Panc1 (cell line): ENCODE data around the gene TBCE. TPM values are rescaled to one million over a fixed set of nuclear protein-coding genes. Genes with fewer than 3 reads are reported as not detected.

Source experiments
- ATAC-seq: fragments of 200-7000 bp; cut with Tn5 transposase; 2 replicates; pipeline ENCODE4 v1.9.1; 2020; ENCODE audit warnings: mild to moderate bottlenecking, moderate library complexity
- BruUV-seq: library from RNA; stranded (reverse); fragments of 400-500 nt; replicated peaks from 2 replicates; lab custom pipeline; 2021; lab: Mats Ljungman, UMichigan
- CTCF ChIA-PET: fragments of 300-600 bp; sonication (Branson Sonifier 250); formaldehyde crosslinking; loops from one replicate; lab custom pipeline; 2022; ENCODE audit warnings: antibody characterized with exemption; lab: Charles Lee
- POLR2A ChIA-PET: fragments of 300-600 bp; sonication (Branson Sonifier 250); formaldehyde crosslinking; loops from one replicate; lab custom pipeline; 2022; ENCODE audit warnings: antibody characterized with exemption; lab: Charles Lee
- DNase-seq: peaks from one replicate; pipeline ENCODE4 v3.0.0-alpha.2; 2010; ENCODE audit warnings: low read depth, low spot score
- H3K27ac ChIP-seq: 2 replicates; pipeline ENCODE4 v1.5.1; 2011; ENCODE audit warnings: mild to moderate bottlenecking, low read length, inconsistent platforms
- H3K27me3 ChIP-seq: fragments of 200-500 bp; sonication (Bioruptor generic); 2 replicates; pipeline ENCODE4 v1.6.0; 2014; ENCODE audit warnings: low read length, inconsistent platforms; ENCODE audit not compliant: control insufficient read depth, insufficient read depth
- H3K36me3 ChIP-seq: fragments of 200-500 bp; sonication (Bioruptor generic); 2 replicates; pipeline ENCODE4 v1.5.1; 2014; ENCODE audit warnings: inconsistent platforms, mild to moderate bottlenecking, low read length, moderate library complexity; ENCODE audit not compliant: control insufficient read depth, insufficient read depth
- H3K4me1 ChIP-seq: 2 replicates; pipeline ENCODE4 v1.5.1; 2011; ENCODE audit warnings: inconsistent platforms, mild to moderate bottlenecking, low read length, moderate library complexity; ENCODE audit not compliant: control insufficient read depth, insufficient read depth
- H3K4me3 ChIP-seq, 2 experiments: 2 replicates each; pipeline ENCODE4 v1.5.1; 2011 to 2012; ENCODE audit warnings: low read depth in 2 of 2, low read length in 2 of 2, mild to moderate bottlenecking in 2 of 2, inconsistent platforms in 1 of 2, moderate library complexity in 1 of 2
- H3K9me3 ChIP-seq: fragments of 200-500 bp; sonication (Bioruptor generic); 2 replicates; pipeline ENCODE4 v1.5.1; 2014; ENCODE audit warnings: low read depth, mild to moderate bottlenecking, inconsistent platforms, low read length, moderate library complexity; ENCODE audit not compliant: control insufficient read depth, insufficient read depth
- CTCF ChIP-seq: fragments of 450-650 bp; IDR thresholded peaks from 2 replicates; pipeline ENCODE4 v1.5.1; 2017; ENCODE audit warnings: mild to moderate bottlenecking
- POLR2AphosphoS5 ChIP-seq: IDR thresholded peaks from 2 replicates; pipeline ENCODE4 v1.6.1; 2012; ENCODE audit warnings: mild to moderate bottlenecking, low read depth, low read length, moderate library complexity
- SIN3A ChIP-seq: IDR thresholded peaks from 2 replicates; pipeline ENCODE4 v1.6.1; 2012; ENCODE audit warnings: low read depth, mild to moderate bottlenecking, low read length, moderate library complexity, borderline replicate concordance; ENCODE audit not compliant: insufficient read depth
- in situ Hi-C: cut with HindIII; loops from 2 replicates; pipeline ENCODE4 v1.10.0; 2016; ENCODE audit warnings: low sequenced_read_pairs, low pct_unique_long_range_greater_than_20kb
- intact Hi-C: fragments of 100-400 bp; cut with micrococcal nuclease; formaldehyde crosslinking; loops from one replicate; pipeline ENCODE4 v1.10.0; 2022; ENCODE audit not compliant: unreplicated experiment
- total RNA-seq: library from RNA; stranded (reverse); gene quantifications from one replicate; pipeline ENCODE4 v1.2.1, GENCODE V29; 2021; ENCODE audit not compliant: unreplicated experiment
- TF ChIP-seq, protein P1 (sequence below), 2 experiments: IDR thresholded peaks; 2 replicates each; pipeline ENCODE4 v1.6.1; 2011 to 2012; ENCODE audit warnings: low read depth in 2 of 2, control low read depth in 1 of 2, low read length in 1 of 2, mild to moderate bottlenecking in 1 of 2, moderate library complexity in 1 of 2; ENCODE audit not compliant: insufficient read depth in 1 of 2

Gene TBCE
- total RNA-seq, 1 experiment from 2014 or later = 72.0 TPM

- Histone ChIP-seq H3K36me3 (peaks cover 35% of the 10 kb centered on the region), H3K27ac (no peak overlapping the region), H3K27me3 (no peaks in the 10 kb centered on the region), H3K4me3 (no peak overlapping the region), H3K4me1 (no peaks in the 10 kb centered on the region), H3K9me3 (no peaks in the 10 kb centered on the region)
- in situ Hi-C loops (no loop called here), intact Hi-C loops (no loop called here)
- no TSS peak for BruUV-seq
- ATAC-seq (no peak), DNase-seq (no peak)
- TF ChIP-seq, protein P1, sequence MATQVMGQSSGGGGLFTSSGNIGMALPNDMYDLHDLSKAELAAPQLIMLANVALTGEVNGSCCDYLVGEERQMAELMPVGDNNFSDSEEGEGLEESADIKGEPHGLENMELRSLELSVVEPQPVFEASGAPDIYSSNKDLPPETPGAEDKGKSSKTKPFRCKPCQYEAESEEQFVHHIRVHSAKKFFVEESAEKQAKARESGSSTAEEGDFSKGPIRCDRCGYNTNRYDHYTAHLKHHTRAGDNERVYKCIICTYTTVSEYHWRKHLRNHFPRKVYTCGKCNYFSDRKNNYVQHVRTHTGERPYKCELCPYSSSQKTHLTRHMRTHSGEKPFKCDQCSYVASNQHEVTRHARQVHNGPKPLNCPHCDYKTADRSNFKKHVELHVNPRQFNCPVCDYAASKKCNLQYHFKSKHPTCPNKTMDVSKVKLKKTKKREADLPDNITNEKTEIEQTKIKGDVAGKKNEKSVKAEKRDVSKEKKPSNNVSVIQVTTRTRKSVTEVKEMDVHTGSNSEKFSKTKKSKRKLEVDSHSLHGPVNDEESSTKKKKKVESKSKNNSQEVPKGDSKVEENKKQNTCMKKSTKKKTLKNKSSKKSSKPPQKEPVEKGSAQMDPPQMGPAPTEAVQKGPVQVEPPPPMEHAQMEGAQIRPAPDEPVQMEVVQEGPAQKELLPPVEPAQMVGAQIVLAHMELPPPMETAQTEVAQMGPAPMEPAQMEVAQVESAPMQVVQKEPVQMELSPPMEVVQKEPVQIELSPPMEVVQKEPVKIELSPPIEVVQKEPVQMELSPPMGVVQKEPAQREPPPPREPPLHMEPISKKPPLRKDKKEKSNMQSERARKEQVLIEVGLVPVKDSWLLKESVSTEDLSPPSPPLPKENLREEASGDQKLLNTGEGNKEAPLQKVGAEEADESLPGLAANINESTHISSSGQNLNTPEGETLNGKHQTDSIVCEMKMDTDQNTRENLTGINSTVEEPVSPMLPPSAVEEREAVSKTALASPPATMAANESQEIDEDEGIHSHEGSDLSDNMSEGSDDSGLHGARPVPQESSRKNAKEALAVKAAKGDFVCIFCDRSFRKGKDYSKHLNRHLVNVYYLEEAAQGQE (IDR thresholded peaks at IDR 0.05; ENCODE audit: insufficient read depth in 1 of 2, low read depth in 2 of 2, low read length in 1 of 2) = no peak
- TF ChIP-seq SIN3A = no peak
- ChIA-PET POLR2A (interaction anchor here (0.5 kb wide), 1 partner anchor 43 kb away, joined by 4 read pairs; no protein-coding TSS in a partner anchor), CTCF (no interaction called here)
These were observed 83.2 kb downstream of the TBCE start for GRCh38 chr1:235450433-235450832.

GRCh38 chr1:235450886-235451483, 83.8 kb downstream of the TBCE start:
- POLR2A ChIA-PET = interaction anchor here (0.7 kb wide), 1 partner anchor 150 kb away, joined by 7 read pairs; no protein-coding TSS in a partner anchor
- CTCF ChIA-PET = no interaction called here
- H3K9me3 ChIP-seq = no peaks in the 10 kb centered on the region
- H3K4me1 ChIP-seq = no peaks in the 10 kb centered on the region
- BruUV-seq = no TSS peak
- peaks cover 32% of the 10 kb centered on the region for H3K36me3 ChIP-seq
- TF ChIP-seq POLR2AphosphoS5 = no peak
- no peak for TF ChIP-seq CTCF
- TF ChIP-seq, protein P1 (IDR thresholded peaks at IDR 0.05; ENCODE audit: insufficient read depth in 1 of 2, low read depth in 2 of 2, low read length in 1 of 2) = no peak
- DNase-seq (no peak), ATAC-seq (no peak)
- intact Hi-C loops (no loop called here), in situ Hi-C loops (no loop called here)
- H3K27ac ChIP-seq = no peak overlapping the region
- no peak overlapping the region for H3K4me3 ChIP-seq
- H3K27me3 ChIP-seq = no peaks in the 10 kb centered on the region
